HepG2 (cell line): Measurements from ENCODE around the gene NEGR1. TPM values are rescaled to one million over a fixed set of nuclear protein-coding genes. Genes with fewer than 3 reads are reported as not detected.

ENCODE experiments used
- ATAC-seq: fragments of 200-7000 bp; cut with Tn5 transposase; 3 replicates; pipeline ENCODE4 v1.9.1; 2020; ENCODE audit warnings: mild to moderate bottlenecking, moderate library complexity
- BruUV-seq: library from RNA; stranded (reverse); fragments of 400-500 nt; replicated peaks from 2 replicates; lab custom pipeline; 2021; lab: Mats Ljungman, UMichigan
- CTCF ChIA-PET: fragments of 300-600 bp; formaldehyde crosslinking; extraction: SDS; loops from one replicate; lab custom pipeline; 2021; ENCODE audit warnings: low total read pairs, inconsistent platforms, low intra/inter-chr PET ratio; lab: Yijun Ruan, JAX
- POLR2A ChIA-PET: fragments of 350-600 bp; sonication (Branson Sonifier 250); formaldehyde crosslinking; loops from one replicate; lab custom pipeline; 2020; ENCODE audit warnings: antibody characterized with exemption, inconsistent platforms; lab: Yijun Ruan, JAX
- DNase-seq: peaks from one replicate; pipeline ENCODE4 v3.0.0-alpha.2; 2015; ENCODE audit warnings: low spot score
- FAIRE-seq: peaks from 3 replicates; lab custom pipeline; 2011; peaks lifted over from hg19 to GRCh38; lab: Jason Lieb, UNC
- H2AFZ ChIP-seq: one replicate; pipeline ENCODE4 v1.6.1; 2011; ENCODE audit warnings: low read length, inconsistent platforms
- H3K27ac ChIP-seq: fragments of 300-600 bp; 3 replicates; pipeline ENCODE4 v1.8.0; 2011; ENCODE audit warnings: mixed run types, mild to moderate bottlenecking, mixed read lengths, low read length, inconsistent platforms; ENCODE audit not compliant: insufficient read depth; ENCODE audit errors: extremely low read length
- H3K27me3 ChIP-seq, 2 experiments: fragments of 200-600 bp in 1 of 2; 2 replicates in 1 of 2; 3 replicates in 1 of 2; pipeline versions ENCODE4 v1.6.0 to v1.8.0; 2011; ENCODE audit warnings: low read length in 2 of 2, mild to moderate bottlenecking in 2 of 2, moderate library complexity in 2 of 2, inconsistent platforms in 1 of 2; ENCODE audit not compliant: insufficient read depth in 2 of 2, control insufficient read depth in 1 of 2
- H3K36me3 ChIP-seq, 2 experiments: fragments of 200-600 bp in 1 of 2; replicated peaks in 1 of 2; 2 replicates in 1 of 2; 3 replicates in 1 of 2; pipeline versions ENCODE4 v1.5.1 to v1.8.0; 2011; ENCODE audit warnings: low read length in 2 of 2, inconsistent platforms in 1 of 2; ENCODE audit not compliant: insufficient read depth in 2 of 2, control insufficient read depth in 1 of 2
- H3K4me1 ChIP-seq: 2 replicates; pipeline ENCODE4 v1.5.1; 2012; ENCODE audit warnings: low read length, inconsistent platforms; ENCODE audit not compliant: insufficient read depth
- H3K4me2 ChIP-seq: 2 replicates; pipeline ENCODE4 v1.6.0; 2011; ENCODE audit warnings: low read depth, low read length, inconsistent platforms
- H3K4me3 ChIP-seq, 3 experiments: fragments of 200-600 bp in 1 of 3; sonication (generic), shearing (Covaris generic) in 1 of 3; replicated peaks in 1 of 3; 2 replicates each; pipeline ENCODE4 v1.5.1; 2011 to 2016; ENCODE audit warnings: low read length in 3 of 3, inconsistent platforms in 2 of 3, low read depth in 2 of 3, mild to moderate bottlenecking in 2 of 3, control low read depth in 1 of 3, mixed read lengths in 1 of 3; ENCODE audit not compliant: insufficient read depth in 1 of 3
- H3K79me2 ChIP-seq: one replicate; pipeline ENCODE4 v1.6.1; 2011; ENCODE audit warnings: low read length, inconsistent platforms; ENCODE audit not compliant: insufficient read depth
- H3K9ac ChIP-seq: 2 replicates; pipeline ENCODE4 v1.6.0; 2011; ENCODE audit warnings: mild to moderate bottlenecking, low read depth, low read length, inconsistent platforms; ENCODE audit not compliant: insufficient read depth
- H3K9me3 ChIP-seq: 2 replicates; pipeline ENCODE4 v1.5.1; 2012; ENCODE audit warnings: mild to moderate bottlenecking, low read length
- H4K20me1 ChIP-seq: 2 replicates; pipeline ENCODE4 v1.6.0; 2011; ENCODE audit warnings: inconsistent platforms, mild to moderate bottlenecking, low read length, moderate library complexity; ENCODE audit not compliant: insufficient read depth
- ARID2 ChIP-seq: sonication (generic); formaldehyde crosslinking; IDR thresholded peaks from 2 replicates; pipeline ENCODE4 v1.8.1; 2022; ENCODE audit warnings: mild to moderate bottlenecking, missing genetic modification reagents, borderline replicate concordance
- CREB1 ChIP-seq, 2 experiments: fragments of 450-650 bp in 1 of 2; IDR thresholded peaks; 2 replicates each; pipeline ENCODE4 v1.6.1; 2016 to 2017; ENCODE audit warnings: control low read depth in 1 of 2, mild to moderate bottlenecking in 1 of 2, missing compliant biosample characterization in 1 of 2, missing genetic modification characterization in 1 of 2
- DR1 ChIP-seq: sonication (generic); formaldehyde crosslinking; IDR thresholded peaks from 2 replicates; pipeline ENCODE4 v1.8.0; 2021; ENCODE audit warnings: mild to moderate bottlenecking, missing genetic modification reagents, inconsistent platforms
- GPN1 ChIP-seq: sonication (generic); formaldehyde crosslinking; IDR thresholded peaks from 2 replicates; pipeline ENCODE4 v1.5.1; 2020; ENCODE audit warnings: missing genetic modification reagents, borderline replicate concordance
- HIVEP1 ChIP-seq: sonication (generic); formaldehyde crosslinking; IDR thresholded peaks from 2 replicates; pipeline ENCODE4 v1.4.0; 2020; ENCODE audit warnings: mild to moderate bottlenecking, missing genetic modification reagents
- NFKB2 ChIP-seq: sonication (generic); formaldehyde crosslinking; IDR thresholded peaks from 2 replicates; pipeline ENCODE4 v1.4.0; 2020; ENCODE audit warnings: missing genetic modification reagents, borderline replicate concordance
- NKX3-1 ChIP-seq: sonication (generic); formaldehyde crosslinking; IDR thresholded peaks from 2 replicates; pipeline ENCODE4 v1.5.0; 2020; ENCODE audit warnings: missing genetic modification reagents
- NR3C1 ChIP-seq: sonication (generic); formaldehyde crosslinking; IDR thresholded peaks from 2 replicates; pipeline ENCODE4 v1.4.0; 2020; ENCODE audit warnings: missing genetic modification reagents
- ZBTB20 ChIP-seq: sonication (generic); formaldehyde crosslinking; IDR thresholded peaks from 2 replicates; pipeline ENCODE4 v1.8.1; 2023; ENCODE audit warnings: missing genetic modification reagents, low read depth, mild to moderate bottlenecking, borderline replicate concordance
- ZC3H13 ChIP-seq: sonication (generic); formaldehyde crosslinking; IDR thresholded peaks from 2 replicates; pipeline ENCODE4 v1.8.1; 2023; ENCODE audit warnings: mild to moderate bottlenecking, missing genetic modification reagents, moderate library complexity
- ZNF331 ChIP-seq: sonication (generic); formaldehyde crosslinking; IDR thresholded peaks from 2 replicates; pipeline ENCODE4 v1.4.0; 2020; ENCODE audit warnings: missing genetic modification reagents
- WGBS: methylation state at CpG from one replicate; pipeline ENCODE4 v1.1.6; 2017; ENCODE audit warnings: low lambda C conversion rate; 5-methylcytosine and 5-hydroxymethylcytosine counted together
- in situ Hi-C: cut with HindIII; loops from 2 replicates; pipeline ENCODE4 v1.10.0; 2017; ENCODE audit warnings: low pct_unique_long_range_greater_than_20kb; ENCODE audit not compliant: extremely low pct_ligation_motif_present
- intact Hi-C: fragments of 100-400 bp; cut with micrococcal nuclease; formaldehyde crosslinking; loops from one replicate; pipeline ENCODE4 v1.10.0; 2022; ENCODE audit not compliant: unreplicated experiment
- polyA plus RNA-seq, 8 experiments: library from polyadenylated mRNA; depleted of rRNA in 3 of 8; stranded (reverse) in 7 of 8; unstranded in 1 of 8; fragments of >200 nt; fragmentation: Illumina TruSeq in 4 of 8; extraction: Trizol in 4 of 8; gene quantifications; 2 replicates each; pipeline versions ENCODE4 v1.2.1 to v1.2.3, GENCODE V29; 2011 to 2016; ENCODE audit warnings: low read depth in 4 of 8, missing spikeins in 1 of 8, mixed read lengths in 1 of 8; ENCODE audit not compliant: insufficient read depth in 1 of 8
- total RNA-seq, 5 experiments: library from RNA; depleted of rRNA; stranded (reverse); fragments of >200 nt; fragmentation: Illumina TruSeq; extraction: Trizol; gene quantifications; 2 replicates each; pipeline ENCODE4 v1.2.3, GENCODE V29; 2016; ENCODE audit warnings: low read depth in 1 of 5
- TF ChIP-seq, protein P1 (sequence below), 2 experiments: sonication (generic) in 1 of 2; formaldehyde crosslinking in 1 of 2; IDR thresholded peaks; 2 replicates each; pipeline versions ENCODE4 v1.6.1 to v1.9.0; 2014 to 2022; ENCODE audit warnings: antibody characterized with exemption in 1 of 2, borderline replicate concordance in 1 of 2, inconsistent platforms in 1 of 2, low read depth in 1 of 2, missing genetic modification reagents in 1 of 2
- TF ChIP-seq, protein P2 (sequence below): sonication (generic); formaldehyde crosslinking; IDR thresholded peaks from 2 replicates; pipeline ENCODE4 v1.5.0; 2020; ENCODE audit warnings: mild to moderate bottlenecking, missing genetic modification reagents, borderline replicate concordance

The NEGR1 gene
- total and polyA plus RNA-seq, 2 of the 13 experiments (the other 11 are each of a cell fraction or from before 2014, with no cell fraction given) = not detected

DNA sequence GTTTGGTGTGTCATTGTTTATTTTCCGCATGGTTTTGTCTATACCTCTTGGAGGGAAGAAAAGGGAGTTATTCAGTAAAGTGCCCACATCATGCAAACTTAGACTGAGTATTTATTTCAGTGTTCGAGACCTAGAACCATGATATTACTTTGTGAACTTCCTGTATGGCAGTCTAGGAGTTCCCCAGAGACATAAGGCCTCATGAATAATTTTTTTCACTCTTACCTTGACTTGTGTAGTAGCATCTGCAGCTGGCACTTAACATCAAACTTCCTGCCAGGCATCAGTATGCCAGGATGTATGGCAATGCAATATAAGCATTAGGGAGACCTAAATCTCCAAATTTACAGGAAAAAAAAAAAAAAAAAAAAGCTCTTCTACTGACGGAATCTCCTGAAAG is 287.7 kb downstream of the NEGR1 start:
- Histone ChIP-seq H3K36me3 (no peaks in the 10 kb centered on the region), H3K27ac (no peak overlapping the region), H3K9ac (no peak overlapping the region), H3K4me1 (no peaks in the 10 kb centered on the region), H2AFZ (no peak overlapping the region), H3K4me3 (no peak overlapping the region), H4K20me1 (no peaks in the 10 kb centered on the region), H3K27me3 (no peaks in the 10 kb centered on the region), H3K4me2 (no peak overlapping the region), H3K79me2 (no peaks in the 10 kb centered on the region), H3K9me3 (no peaks in the 10 kb centered on the region)
- BruUV-seq = no TSS peak
- in situ Hi-C loops = no loop called here
- no peak for TF ChIP-seq NKX3-1 (CRISPR knock-in tag)
- TF ChIP-seq GPN1 (CRISPR knock-in tag) = no peak
- no peak for TF ChIP-seq ZBTB20 (CRISPR knock-in tag)
- TF ChIP-seq NR3C1 (CRISPR knock-in tag) = no peak
- TF ChIP-seq ARID2 (CRISPR knock-in tag) = no peak
- no peak for TF ChIP-seq ZC3H13 (CRISPR knock-in tag)
- TF ChIP-seq ZNF331 (CRISPR knock-in tag) = no peak
- TF ChIP-seq, protein P1, sequence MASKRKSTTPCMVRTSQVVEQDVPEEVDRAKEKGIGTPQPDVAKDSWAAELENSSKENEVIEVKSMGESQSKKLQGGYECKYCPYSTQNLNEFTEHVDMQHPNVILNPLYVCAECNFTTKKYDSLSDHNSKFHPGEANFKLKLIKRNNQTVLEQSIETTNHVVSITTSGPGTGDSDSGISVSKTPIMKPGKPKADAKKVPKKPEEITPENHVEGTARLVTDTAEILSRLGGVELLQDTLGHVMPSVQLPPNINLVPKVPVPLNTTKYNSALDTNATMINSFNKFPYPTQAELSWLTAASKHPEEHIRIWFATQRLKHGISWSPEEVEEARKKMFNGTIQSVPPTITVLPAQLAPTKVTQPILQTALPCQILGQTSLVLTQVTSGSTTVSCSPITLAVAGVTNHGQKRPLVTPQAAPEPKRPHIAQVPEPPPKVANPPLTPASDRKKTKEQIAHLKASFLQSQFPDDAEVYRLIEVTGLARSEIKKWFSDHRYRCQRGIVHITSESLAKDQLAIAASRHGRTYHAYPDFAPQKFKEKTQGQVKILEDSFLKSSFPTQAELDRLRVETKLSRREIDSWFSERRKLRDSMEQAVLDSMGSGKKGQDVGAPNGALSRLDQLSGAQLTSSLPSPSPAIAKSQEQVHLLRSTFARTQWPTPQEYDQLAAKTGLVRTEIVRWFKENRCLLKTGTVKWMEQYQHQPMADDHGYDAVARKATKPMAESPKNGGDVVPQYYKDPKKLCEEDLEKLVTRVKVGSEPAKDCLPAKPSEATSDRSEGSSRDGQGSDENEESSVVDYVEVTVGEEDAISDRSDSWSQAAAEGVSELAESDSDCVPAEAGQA (IDR thresholded peaks at IDR 0.05; ENCODE audit: low read depth) = no peak
- TF ChIP-seq, protein P1 (CRISPR knock-in tag; IDR thresholded peaks at IDR 0.05; ENCODE audit: borderline replicate concordance) = no peak
- TF ChIP-seq CREB1 (IDR thresholded peaks at IDR 0.05) = no peak
- no peak for TF ChIP-seq CREB1 (CRISPR knock-in tag; IDR thresholded peaks at IDR 0.05)
- no peak for TF ChIP-seq HIVEP1 (CRISPR knock-in tag)
- no peak for TF ChIP-seq DR1 (CRISPR knock-in tag)
- TF ChIP-seq, protein P2, sequence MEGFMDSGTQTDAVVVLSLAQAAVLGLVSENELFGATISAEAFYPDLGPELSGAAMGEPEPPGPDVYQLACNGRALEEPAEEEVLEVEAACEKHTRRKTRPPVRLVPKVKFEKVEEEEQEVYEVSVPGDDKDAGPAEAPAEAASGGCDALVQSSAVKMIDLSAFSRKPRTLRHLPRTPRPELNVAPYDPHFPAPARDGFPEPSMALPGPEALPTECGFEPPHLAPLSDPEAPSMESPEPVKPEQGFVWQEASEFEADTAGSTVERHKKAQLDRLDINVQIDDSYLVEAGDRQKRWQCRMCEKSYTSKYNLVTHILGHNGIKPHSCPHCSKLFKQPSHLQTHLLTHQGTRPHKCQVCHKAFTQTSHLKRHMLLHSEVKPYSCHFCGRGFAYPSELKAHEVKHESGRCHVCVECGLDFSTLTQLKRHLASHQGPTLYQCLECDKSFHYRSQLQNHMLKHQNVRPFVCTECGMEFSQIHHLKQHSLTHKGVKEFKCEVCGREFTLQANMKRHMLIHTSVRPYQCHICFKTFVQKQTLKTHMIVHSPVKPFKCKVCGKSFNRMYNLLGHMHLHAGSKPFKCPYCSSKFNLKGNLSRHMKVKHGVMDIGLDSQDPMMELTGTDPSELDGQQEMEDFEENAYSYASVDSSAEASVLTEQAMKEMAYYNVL (CRISPR knock-in tag) = no peak
- TF ChIP-seq NFKB2 (CRISPR knock-in tag) = no peak
- intact Hi-C loops = no loop called here
- FAIRE-seq (no peak), ATAC-seq (no peak), DNase-seq (no peak)
- ChIA-PET POLR2A (no interaction called here), CTCF (no interaction called here)
- 29% methylated on average over 3 of the region's 3 CpGs for WGBS
